Measurements from ENCODE around the gene FAM83G.
A peak's percentile ranks its signal among the peaks of the same experiment; 100 is the strongest.

The FAM83G gene

GRCh38 chr17:18921485-18921884 is 83.1 kb downstream of the FAM83G start:
- H3K4me3 ChIP-seq (ENCODE audit: low read length) = peak overlapping the region; percentile 46
- no peaks in the 10 kb centered on the region for H3K27me3 ChIP-seq (ENCODE audit: control insufficient read depth, low read length)
- H3K9me2 ChIP-seq (replicated peaks; ENCODE audit: control insufficient read depth, low read length) = no peaks in the 10 kb centered on the region
- peaks cover 97% of the 10 kb centered on the region for H3K4me1 ChIP-seq (ENCODE audit: control insufficient read depth, low read length)
- H3K27ac ChIP-seq (ENCODE audit: low read depth, low read length) = peak overlapping the region; percentile 79
- H3K36me3 ChIP-seq (ENCODE audit: control insufficient read depth, low read length) = peaks cover 70% of the 10 kb centered on the region
- H3K4me2 ChIP-seq (ENCODE audit: low read length) = peak overlapping the region; percentile 84
- H3K9me3 ChIP-seq (ENCODE audit: control insufficient read depth, insufficient read depth, low read length) = no peaks in the 10 kb centered on the region
- H4K20me1 ChIP-seq (ENCODE audit: control insufficient read depth, insufficient read depth, low read depth, low read length) = no peaks in the 10 kb centered on the region
- TF ChIP-seq, protein P1, sequence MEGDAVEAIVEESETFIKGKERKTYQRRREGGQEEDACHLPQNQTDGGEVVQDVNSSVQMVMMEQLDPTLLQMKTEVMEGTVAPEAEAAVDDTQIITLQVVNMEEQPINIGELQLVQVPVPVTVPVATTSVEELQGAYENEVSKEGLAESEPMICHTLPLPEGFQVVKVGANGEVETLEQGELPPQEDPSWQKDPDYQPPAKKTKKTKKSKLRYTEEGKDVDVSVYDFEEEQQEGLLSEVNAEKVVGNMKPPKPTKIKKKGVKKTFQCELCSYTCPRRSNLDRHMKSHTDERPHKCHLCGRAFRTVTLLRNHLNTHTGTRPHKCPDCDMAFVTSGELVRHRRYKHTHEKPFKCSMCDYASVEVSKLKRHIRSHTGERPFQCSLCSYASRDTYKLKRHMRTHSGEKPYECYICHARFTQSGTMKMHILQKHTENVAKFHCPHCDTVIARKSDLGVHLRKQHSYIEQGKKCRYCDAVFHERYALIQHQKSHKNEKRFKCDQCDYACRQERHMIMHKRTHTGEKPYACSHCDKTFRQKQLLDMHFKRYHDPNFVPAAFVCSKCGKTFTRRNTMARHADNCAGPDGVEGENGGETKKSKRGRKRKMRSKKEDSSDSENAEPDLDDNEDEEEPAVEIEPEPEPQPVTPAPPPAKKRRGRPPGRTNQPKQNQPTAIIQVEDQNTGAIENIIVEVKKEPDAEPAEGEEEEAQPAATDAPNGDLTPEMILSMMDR (IDR thresholded peaks at IDR 0.05; ENCODE audit: low read depth, low read length, poor library complexity, severe bottlenecking) = no peak
- TF ChIP-seq EZH2phosphoT487 (IDR thresholded peaks at IDR 0.05; ENCODE audit: borderline replicate concordance, low read length) = no peak
- H3K79me2 ChIP-seq (ENCODE audit: control insufficient read depth, low read length) = peaks cover 81% of the 10 kb centered on the region
- peaks cover 34% of the 10 kb centered on the region for H3F3A ChIP-seq (ENCODE audit: control insufficient read depth, insufficient read depth)

- H3K36me3 ChIP-seq (ENCODE audit: control insufficient read depth, low read length) = peaks cover 73% of the 10 kb centered on the region
- peak overlapping the region; percentile 46 for H3K4me3 ChIP-seq (ENCODE audit: low read length)
- no peaks in the 10 kb centered on the region for H3K9me3 ChIP-seq (ENCODE audit: control insufficient read depth, insufficient read depth, low read length)
- peaks cover 33% of the 10 kb centered on the region for H3F3A ChIP-seq (ENCODE audit: control insufficient read depth, insufficient read depth)
- H3K27me3 ChIP-seq (ENCODE audit: control insufficient read depth, low read length) = no peaks in the 10 kb centered on the region
- H3K79me2 ChIP-seq (ENCODE audit: control insufficient read depth, low read length) = peaks cover 79% of the 10 kb centered on the region
- peaks cover 97% of the 10 kb centered on the region for H3K4me1 ChIP-seq (ENCODE audit: control insufficient read depth, low read length)
- TF ChIP-seq EZH2phosphoT487 (IDR thresholded peaks at IDR 0.05; ENCODE audit: borderline replicate concordance, low read length) = no peak
- TF ChIP-seq, protein P1 (IDR thresholded peaks at IDR 0.05; ENCODE audit: low read depth, low read length, poor library complexity, severe bottlenecking) = no peak
- no peaks in the 10 kb centered on the region for H3K9me2 ChIP-seq (replicated peaks; ENCODE audit: control insufficient read depth, low read length)
- H4K20me1 ChIP-seq (ENCODE audit: control insufficient read depth, insufficient read depth, low read depth, low read length) = no peaks in the 10 kb centered on the region
- peak overlapping the region; percentile 84 for H3K4me2 ChIP-seq (ENCODE audit: low read length)
- peak overlapping the region; percentile 79 for H3K27ac ChIP-seq (ENCODE audit: low read depth, low read length)
Measured at GRCh38 chr17:18920911-18921441, 83.6 kb downstream of the FAM83G start.

DNA sequence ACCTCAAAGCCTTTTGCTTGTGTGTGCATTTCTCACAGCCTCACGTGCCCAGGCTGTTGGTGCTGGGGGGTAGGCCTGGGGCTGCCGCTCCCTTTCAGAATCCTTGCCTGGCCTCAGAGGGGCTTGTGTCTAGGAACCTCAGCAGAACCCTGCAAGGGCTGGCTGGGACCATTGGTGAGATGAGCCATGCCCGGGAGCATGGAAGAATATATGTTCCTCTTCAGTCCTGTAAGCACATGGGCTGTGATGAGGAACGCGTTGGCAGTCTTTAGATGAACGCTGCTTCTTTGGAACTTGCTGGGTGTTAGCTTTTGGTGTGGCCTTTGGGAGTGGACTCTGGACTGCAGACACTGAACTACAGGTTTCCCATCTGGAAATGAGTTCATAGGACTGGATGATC is 84.6 kb downstream of the FAM83G start:
- Histone ChIP-seq H3K4me1 (ENCODE audit: control insufficient read depth, low read length) (peaks cover 97% of the 10 kb centered on the region), H3K36me3 (ENCODE audit: control insufficient read depth, low read length) (peaks cover 73% of the 10 kb centered on the region)

More for the DNA sequence above, 84.6 kb downstream of the FAM83G start:
- Histone ChIP-seq H3K9me2 (replicated peaks; ENCODE audit: control insufficient read depth, low read length) (no peaks in the 10 kb centered on the region), H3K79me2 (ENCODE audit: control insufficient read depth, low read length) (peaks cover 69% of the 10 kb centered on the region), H3K27me3 (ENCODE audit: control insufficient read depth, low read length) (no peaks in the 10 kb centered on the region), H3K9me3 (ENCODE audit: control insufficient read depth, insufficient read depth, low read length) (no peaks in the 10 kb centered on the region), H3K27ac (ENCODE audit: low read depth, low read length) (peak overlapping the region; percentile 79), H3K4me3 (ENCODE audit: low read length) (peak overlapping the region; percentile 20), H3F3A (ENCODE audit: control insufficient read depth, insufficient read depth) (peaks cover 35% of the 10 kb centered on the region), H3K4me2 (ENCODE audit: low read length) (peak overlapping the region; percentile 84), H4K20me1 (ENCODE audit: control insufficient read depth, insufficient read depth, low read depth, low read length) (no peaks in the 10 kb centered on the region)
- TF ChIP-seq, protein P1 (IDR thresholded peaks at IDR 0.05; ENCODE audit: low read depth, low read length, poor library complexity, severe bottlenecking) = no peak
- no peak for TF ChIP-seq EZH2phosphoT487 (IDR thresholded peaks at IDR 0.05; ENCODE audit: borderline replicate concordance, low read length)

Measured in DOHH2 (cell line).